DOHH2 (cell line): ENCODE data around the gene ELMOD3.

ENCODE experiments used
- H3F3A ChIP-seq: fragments of 200-600 bp; sonication (generic), shearing (Covaris generic); 2 replicates; pipeline ENCODE4 v1.6.0; 2016; ENCODE audit warnings: antibody characterized with exemption, mild to moderate bottlenecking; ENCODE audit not compliant: control insufficient read depth, insufficient read depth
- H3K27ac ChIP-seq: fragments of 200-600 bp; sonication (generic); 2 replicates; pipeline ENCODE4 v1.5.1; 2014; ENCODE audit warnings: low read depth, mild to moderate bottlenecking, low read length, moderate library complexity
- H3K27me3 ChIP-seq: fragments of 200-600 bp; sonication (generic); 2 replicates; pipeline ENCODE4 v1.6.1; 2014; ENCODE audit warnings: mild to moderate bottlenecking, low read length, mixed read lengths; ENCODE audit not compliant: control insufficient read depth
- H3K36me3 ChIP-seq: fragments of 200-600 bp; sonication (generic); 2 replicates; pipeline ENCODE4 v1.6.1; 2014; ENCODE audit warnings: mild to moderate bottlenecking, low read length, moderate library complexity, mixed read lengths; ENCODE audit not compliant: control insufficient read depth
- H3K4me1 ChIP-seq: fragments of 200-600 bp; sonication (generic); 2 replicates; pipeline ENCODE4 v1.6.1; 2014; ENCODE audit warnings: mild to moderate bottlenecking, low read length, mixed read lengths; ENCODE audit not compliant: control insufficient read depth
- H3K4me2 ChIP-seq: fragments of 200-600 bp; sonication (generic); 2 replicates; pipeline ENCODE4 v1.6.0; 2014; ENCODE audit warnings: mild to moderate bottlenecking, low read length, moderate library complexity
- H3K4me3 ChIP-seq: fragments of 200-600 bp; sonication (generic); 2 replicates; pipeline ENCODE4 v1.5.1; 2014; ENCODE audit warnings: mild to moderate bottlenecking, low read length, mixed read lengths
- H3K79me2 ChIP-seq: fragments of 200-600 bp; sonication (generic); 2 replicates; pipeline ENCODE4 v1.6.1; 2014; ENCODE audit warnings: mild to moderate bottlenecking, low read length, mixed read lengths; ENCODE audit not compliant: control insufficient read depth
- H3K9me2 ChIP-seq: fragments of 200-600 bp; sonication (generic); replicated peaks from 2 replicates; pipeline ENCODE4 v1.6.1; 2014; ENCODE audit warnings: mild to moderate bottlenecking, low read length, mixed read lengths; ENCODE audit not compliant: control insufficient read depth
- H3K9me3 ChIP-seq: fragments of 200-600 bp; sonication (generic); 2 replicates; pipeline ENCODE4 v1.6.1; 2014; ENCODE audit warnings: antibody characterized with exemption, low read length, mixed read lengths; ENCODE audit not compliant: control insufficient read depth, insufficient read depth
- H4K20me1 ChIP-seq: fragments of 200-600 bp; sonication (generic); 2 replicates; pipeline ENCODE4 v1.6.0; 2014; ENCODE audit warnings: low read depth, mild to moderate bottlenecking, antibody characterized with exemption, low read length, moderate library complexity; ENCODE audit not compliant: control insufficient read depth, insufficient read depth
- EZH2phosphoT487 ChIP-seq: fragments of 200-600 bp; sonication (generic); IDR thresholded peaks from 2 replicates; pipeline ENCODE4 v1.6.1; 2017; ENCODE audit warnings: borderline replicate concordance, mild to moderate bottlenecking, antibody characterized with exemption, low read length, moderate library complexity, mixed read lengths
- TF ChIP-seq, protein P1 (sequence below): fragments of 200-600 bp; sonication (generic); IDR thresholded peaks from one replicate; pipeline ENCODE4 v1.5.1; 2014; ENCODE audit warnings: antibody characterized with exemption, mild to moderate bottlenecking, low read depth, low read length; ENCODE audit not compliant: poor library complexity, severe bottlenecking

Gene ELMOD3

DNA sequence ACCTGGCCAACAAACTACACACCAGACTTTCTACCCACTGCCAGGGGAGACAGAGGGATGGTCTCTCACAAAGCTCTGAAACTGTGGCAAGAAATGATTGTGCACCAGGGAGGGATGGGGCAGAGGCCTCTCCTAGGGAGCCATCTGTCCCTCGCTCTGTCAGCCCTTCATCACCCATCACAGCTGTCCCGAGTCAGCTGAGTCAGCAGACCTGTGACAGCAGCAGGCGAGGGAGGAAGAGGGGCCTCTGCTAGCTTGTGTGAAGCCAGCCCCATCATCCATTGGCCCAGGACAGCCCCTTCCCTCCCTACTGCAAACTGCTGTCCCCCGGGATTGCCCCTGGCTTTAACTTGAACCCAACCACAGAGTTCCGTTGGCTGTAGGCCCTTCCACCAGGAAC is 69.0 kb downstream of the ELMOD3 start:
- Histone ChIP-seq H3K4me3 (no peak overlapping the region), H3K27me3 (no peaks in the 10 kb centered on the region), H3K4me1 (peaks cover 25% of the 10 kb centered on the region), H3K27ac (no peak overlapping the region), H4K20me1 (no peaks in the 10 kb centered on the region), H3K79me2 (peaks cover 6% of the 10 kb centered on the region), H3K36me3 (no peaks in the 10 kb centered on the region), H3K9me2 (no peaks in the 10 kb centered on the region), H3K4me2 (no peak overlapping the region), H3F3A (peaks cover 5% of the 10 kb centered on the region), H3K9me3 (no peaks in the 10 kb centered on the region)
- TF ChIP-seq EZH2phosphoT487, result no peak
- TF ChIP-seq, protein P1, sequence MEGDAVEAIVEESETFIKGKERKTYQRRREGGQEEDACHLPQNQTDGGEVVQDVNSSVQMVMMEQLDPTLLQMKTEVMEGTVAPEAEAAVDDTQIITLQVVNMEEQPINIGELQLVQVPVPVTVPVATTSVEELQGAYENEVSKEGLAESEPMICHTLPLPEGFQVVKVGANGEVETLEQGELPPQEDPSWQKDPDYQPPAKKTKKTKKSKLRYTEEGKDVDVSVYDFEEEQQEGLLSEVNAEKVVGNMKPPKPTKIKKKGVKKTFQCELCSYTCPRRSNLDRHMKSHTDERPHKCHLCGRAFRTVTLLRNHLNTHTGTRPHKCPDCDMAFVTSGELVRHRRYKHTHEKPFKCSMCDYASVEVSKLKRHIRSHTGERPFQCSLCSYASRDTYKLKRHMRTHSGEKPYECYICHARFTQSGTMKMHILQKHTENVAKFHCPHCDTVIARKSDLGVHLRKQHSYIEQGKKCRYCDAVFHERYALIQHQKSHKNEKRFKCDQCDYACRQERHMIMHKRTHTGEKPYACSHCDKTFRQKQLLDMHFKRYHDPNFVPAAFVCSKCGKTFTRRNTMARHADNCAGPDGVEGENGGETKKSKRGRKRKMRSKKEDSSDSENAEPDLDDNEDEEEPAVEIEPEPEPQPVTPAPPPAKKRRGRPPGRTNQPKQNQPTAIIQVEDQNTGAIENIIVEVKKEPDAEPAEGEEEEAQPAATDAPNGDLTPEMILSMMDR, result no peak

DNA sequence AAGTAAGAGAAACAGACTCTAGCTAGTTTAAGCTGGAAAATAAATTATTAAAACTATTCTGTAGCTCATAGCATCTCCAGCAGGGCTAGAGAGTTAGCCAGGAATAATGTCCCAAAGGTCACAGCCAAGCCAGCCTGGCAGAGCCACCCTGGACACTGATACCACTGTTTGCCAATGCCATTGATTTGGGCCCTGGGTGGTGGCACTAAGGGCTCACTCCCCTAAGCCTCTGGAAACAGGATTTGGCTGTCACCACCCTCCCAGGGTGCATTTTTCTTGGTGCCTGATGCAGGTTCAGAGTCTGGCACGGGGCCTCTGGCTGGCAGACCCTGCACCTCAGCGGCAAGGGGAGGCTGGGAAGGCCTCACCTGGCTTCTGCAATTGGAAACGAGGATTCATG is 71.0 kb downstream of the ELMOD3 start:
- Histone ChIP-seq H3K9me2 (no peaks in the 10 kb centered on the region), H3K4me1 (peaks cover 6% of the 10 kb centered on the region), H3K9me3 (no peaks in the 10 kb centered on the region), H3K27ac (no peak overlapping the region), H3F3A (no peaks in the 10 kb centered on the region), H3K4me3 (no peak overlapping the region), H3K27me3 (no peaks in the 10 kb centered on the region), H3K4me2 (no peak overlapping the region), H3K79me2 (no peaks in the 10 kb centered on the region), H3K36me3 (no peaks in the 10 kb centered on the region), H4K20me1 (no peaks in the 10 kb centered on the region)
- no peak for TF ChIP-seq EZH2phosphoT487
- TF ChIP-seq, protein P1, result no peak

DNA sequence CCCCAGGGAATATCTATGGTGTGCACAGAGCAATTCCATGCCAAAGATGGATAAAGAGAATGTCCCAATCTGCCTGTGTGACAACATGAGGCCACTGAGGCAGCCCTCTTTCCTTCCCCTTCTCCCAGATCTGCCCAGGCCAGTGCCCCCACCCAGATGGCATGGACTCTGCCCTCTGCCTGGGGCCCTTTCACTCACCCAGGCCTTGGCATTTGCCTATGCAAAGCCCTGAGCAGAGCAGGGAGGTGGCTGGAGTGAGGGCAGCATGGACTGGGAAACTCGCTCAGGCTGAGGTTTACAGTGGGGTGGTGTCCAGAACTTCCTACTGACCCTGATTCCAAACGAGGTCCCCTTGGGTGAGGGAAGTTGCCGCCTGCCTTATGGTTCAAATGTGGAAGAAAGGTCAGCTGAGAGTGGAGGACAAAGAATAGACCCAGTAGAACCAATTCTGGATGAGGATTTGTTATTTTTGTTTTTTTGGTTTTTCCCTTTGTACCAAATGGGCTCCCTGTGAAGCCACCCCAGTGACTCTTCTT is 72.8 kb downstream of the ELMOD3 start:
- H4K20me1 ChIP-seq, result no peaks in the 10 kb centered on the region
- no peaks in the 10 kb centered on the region for H3K36me3 ChIP-seq
- no peaks in the 10 kb centered on the region for H3K9me2 ChIP-seq
- H3K27me3 ChIP-seq, result no peaks in the 10 kb centered on the region
- no peak overlapping the region for H3K27ac ChIP-seq
- TF ChIP-seq, protein P1, result no peak
- TF ChIP-seq EZH2phosphoT487, result no peak
- H3K4me2 ChIP-seq, result no peak overlapping the region
- H3K4me1 ChIP-seq, result peaks cover 6% of the 10 kb centered on the region; the same call in 1 of the 2 replicates
- H3K4me3 ChIP-seq, result no peak overlapping the region
- no peaks in the 10 kb centered on the region for H3F3A ChIP-seq
- H3K9me3 ChIP-seq, result no peaks in the 10 kb centered on the region
- no peaks in the 10 kb centered on the region for H3K79me2 ChIP-seq
